Measurements from ENCODE around the gene CENPVL1. TPM values are rescaled to one million over a fixed set of nuclear protein-coding genes. Genes with fewer than 3 reads are reported as not detected.

CENPVL1 gene
- total and polyA plus RNA-seq, 2 experiments from 2014 or later: 0.10 TPM; not detected in 1

GRCh38 chrX:51737091-51737490, 26.8 kb downstream of the CENPVL1 start:
- Histone ChIP-seq H3K79me2 (no peaks in the 10 kb centered on the region), H3K9me3 (ENCODE audit: low read depth) (no peaks in the 10 kb centered on the region), H4K20me1 (ENCODE audit: insufficient read depth, poor library complexity, severe bottlenecking) (no peaks in the 10 kb centered on the region), H3K36me3 (replicated peaks; ENCODE audit: insufficient read depth, low read depth) (no peaks in the 10 kb centered on the region), H2AFZ (no peak overlapping the region), H3K27ac (no peak overlapping the region), H3K27me3 (peaks cover 5% of the 10 kb centered on the region), H3K9me2 (replicated peaks; ENCODE audit: insufficient read depth) (no peaks in the 10 kb centered on the region), H3K4me2 (no peak overlapping the region), H3K4me1 (ENCODE audit: insufficient read depth) (no peaks in the 10 kb centered on the region), H3K4me3 (no peak overlapping the region)
- DNase-seq (ENCODE audit: low spot score): no peak
- TF ChIP-seq EZH2phosphoT487 (IDR thresholded peaks at IDR 0.05; ENCODE audit: low read depth, severe bottlenecking, unreplicated experiment) (no peak), EZH2 (IDR thresholded peaks at IDR 0.05; ENCODE audit: borderline replicate concordance) (no peak)
- TF ChIP-seq, protein P1, sequence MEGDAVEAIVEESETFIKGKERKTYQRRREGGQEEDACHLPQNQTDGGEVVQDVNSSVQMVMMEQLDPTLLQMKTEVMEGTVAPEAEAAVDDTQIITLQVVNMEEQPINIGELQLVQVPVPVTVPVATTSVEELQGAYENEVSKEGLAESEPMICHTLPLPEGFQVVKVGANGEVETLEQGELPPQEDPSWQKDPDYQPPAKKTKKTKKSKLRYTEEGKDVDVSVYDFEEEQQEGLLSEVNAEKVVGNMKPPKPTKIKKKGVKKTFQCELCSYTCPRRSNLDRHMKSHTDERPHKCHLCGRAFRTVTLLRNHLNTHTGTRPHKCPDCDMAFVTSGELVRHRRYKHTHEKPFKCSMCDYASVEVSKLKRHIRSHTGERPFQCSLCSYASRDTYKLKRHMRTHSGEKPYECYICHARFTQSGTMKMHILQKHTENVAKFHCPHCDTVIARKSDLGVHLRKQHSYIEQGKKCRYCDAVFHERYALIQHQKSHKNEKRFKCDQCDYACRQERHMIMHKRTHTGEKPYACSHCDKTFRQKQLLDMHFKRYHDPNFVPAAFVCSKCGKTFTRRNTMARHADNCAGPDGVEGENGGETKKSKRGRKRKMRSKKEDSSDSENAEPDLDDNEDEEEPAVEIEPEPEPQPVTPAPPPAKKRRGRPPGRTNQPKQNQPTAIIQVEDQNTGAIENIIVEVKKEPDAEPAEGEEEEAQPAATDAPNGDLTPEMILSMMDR (IDR thresholded peaks at IDR 0.05; ENCODE audit: poor library complexity): no peak
- 69% methylated on average over 2 of the region's 2 CpGs for WGBS (ENCODE audit: low lambda C conversion rate, missing lambda C conversion rate)

GRCh38 chrX:51742586-51742985, 32.3 kb downstream of the CENPVL1 start:
- Histone ChIP-seq H3K4me2 (peak overlapping the region; percentile 75), H2AFZ (peak overlapping the region; percentile 55)

DNA sequence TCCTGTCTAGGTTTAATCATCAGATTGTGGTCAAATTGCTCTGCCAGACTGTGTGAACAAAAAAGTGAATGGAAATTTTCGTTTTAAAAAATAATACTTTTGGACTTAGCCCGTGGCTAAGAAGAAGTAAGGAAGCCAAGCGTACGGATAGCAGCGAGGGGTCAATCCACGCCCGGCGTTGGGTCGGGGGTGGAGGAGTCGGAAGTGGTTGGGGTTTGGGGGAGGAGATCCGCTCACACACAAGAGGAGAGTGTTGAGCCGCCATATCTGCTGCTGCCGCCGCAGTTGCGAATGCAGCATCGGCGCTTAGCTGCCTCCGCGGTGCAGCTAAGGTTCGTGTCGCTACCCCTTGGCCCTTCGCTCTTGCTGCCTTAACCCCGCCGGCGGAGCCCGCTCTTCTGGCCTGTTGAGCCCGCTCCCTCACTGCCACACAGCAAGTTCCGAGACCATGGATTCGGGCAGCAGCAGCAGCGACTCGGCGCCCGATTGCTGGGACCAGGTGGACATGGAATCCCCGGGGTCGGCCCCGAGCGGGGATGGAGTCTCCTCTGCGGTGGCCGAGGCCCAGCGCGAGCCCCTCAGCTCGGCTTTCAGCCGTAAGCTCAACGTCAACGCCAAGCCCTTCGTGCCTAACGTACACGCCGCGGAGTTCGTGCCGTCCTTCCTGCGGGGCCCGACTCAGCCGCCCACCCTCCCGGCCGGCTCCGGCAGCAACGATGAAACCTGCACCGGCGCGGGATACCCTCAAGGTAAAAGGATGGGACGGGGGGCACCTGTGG, 33.1 kb downstream of the CENPVL1 start, which contains the start of gene GSPT2:
TSS of gene GSPT2 (plus strand) at position 264 of the 779 bp plus-strand sequence. CDS start at position 449, 185 bp downstream.
- Histone ChIP-seq H3K27me3 (peaks cover 5% of the 10 kb centered on the region), H4K20me1 (ENCODE audit: insufficient read depth, poor library complexity, severe bottlenecking) (no peaks in the 10 kb centered on the region), H3K9me3 (ENCODE audit: low read depth) (no peaks in the 10 kb centered on the region), H3K4me1 (ENCODE audit: insufficient read depth) (no peaks in the 10 kb centered on the region), H2AFZ (peak within 1 kb of the TSS; percentile 90), H3K27ac (peak within 1 kb of the TSS; percentile 71), H3K79me2 (peaks cover 26% of the 10 kb centered on the region), H3K9me2 (replicated peaks; ENCODE audit: insufficient read depth) (no peaks in the 10 kb centered on the region), H3K36me3 (replicated peaks; ENCODE audit: insufficient read depth, low read depth) (no peaks in the 10 kb centered on the region), H3K4me2 (peak within 1 kb of the TSS; percentile 75), H3K4me3 (peak within 1 kb of the TSS; percentile 53)
- peak; percentile 73 for DNase-seq (ENCODE audit: low spot score)
- no peak for TF ChIP-seq EZH2phosphoT487 (IDR thresholded peaks at IDR 0.05; ENCODE audit: low read depth, severe bottlenecking, unreplicated experiment)
- no peak for TF ChIP-seq EZH2 (IDR thresholded peaks at IDR 0.05; ENCODE audit: borderline replicate concordance)
- TF ChIP-seq, protein P1 (IDR thresholded peaks at IDR 0.05; ENCODE audit: poor library complexity): no peak
- whole genome bisulfite sequencing (ENCODE audit: low lambda C conversion rate, missing lambda C conversion rate): 48% methylated on average over 61 of the region's 63 CpGs

More at GRCh38 chrX:51742586-51742985, 32.3 kb downstream of the CENPVL1 start:
- WGBS (ENCODE audit: low lambda C conversion rate, missing lambda C conversion rate): 69% methylated on average over 3 of the region's 3 CpGs
- Histone ChIP-seq H3K9me3 (ENCODE audit: low read depth) (no peaks in the 10 kb centered on the region), H3K36me3 (replicated peaks; ENCODE audit: insufficient read depth, low read depth) (no peaks in the 10 kb centered on the region), H3K27me3 (peaks cover 5% of the 10 kb centered on the region), H3K4me1 (ENCODE audit: insufficient read depth) (no peaks in the 10 kb centered on the region), H3K79me2 (peaks cover 26% of the 10 kb centered on the region), H3K27ac (peak overlapping the region; percentile 71), H4K20me1 (ENCODE audit: insufficient read depth, poor library complexity, severe bottlenecking) (no peaks in the 10 kb centered on the region), H3K4me3 (no peak overlapping the region), H3K9me2 (replicated peaks; ENCODE audit: insufficient read depth) (no peaks in the 10 kb centered on the region)
- TF ChIP-seq EZH2phosphoT487 (IDR thresholded peaks at IDR 0.05; ENCODE audit: low read depth, severe bottlenecking, unreplicated experiment) (no peak), EZH2 (IDR thresholded peaks at IDR 0.05; ENCODE audit: borderline replicate concordance) (no peak)
- TF ChIP-seq, protein P1 (IDR thresholded peaks at IDR 0.05; ENCODE audit: poor library complexity): no peak
- no peak for DNase-seq (ENCODE audit: low spot score)

Measured in hepatocyte (in vitro differentiated cells).